Vagina (tissue), 2 donors: Measurements from ENCODE around the gene FCN1.

Experiments
- CTCF ChIP-seq, 3 experiments: fragments of 450-650 bp in 2 of 3; fragments of 200-600 bp in 1 of 3; sonication (generic) in 1 of 3; IDR thresholded peaks; one replicate each; pipeline ENCODE4 v1.5.1; 2017 to 2019; ENCODE audit warnings: antibody characterized with exemption in 3 of 3, mild to moderate bottlenecking in 2 of 3, moderate library complexity in 2 of 3
- POLR2A ChIP-seq, 2 donors: fragments of 450-650 bp; IDR thresholded peaks; one replicate each; pipeline ENCODE4 v1.6.1; 2017; ENCODE audit warnings: antibody characterized with exemption in 2 of 2, mild to moderate bottlenecking in 2 of 2, moderate library complexity in 2 of 2

GRCh38 chr9:134944351-134944802, 26.7 kb upstream of the FCN1 start:
- no peak for TF ChIP-seq POLR2A (IDR thresholded peaks at IDR 0.05)
- no peak for TF ChIP-seq CTCF (IDR thresholded peaks at IDR 0.05)
